ENCODE results near the gene MSN.

Gene MSN

DNA sequence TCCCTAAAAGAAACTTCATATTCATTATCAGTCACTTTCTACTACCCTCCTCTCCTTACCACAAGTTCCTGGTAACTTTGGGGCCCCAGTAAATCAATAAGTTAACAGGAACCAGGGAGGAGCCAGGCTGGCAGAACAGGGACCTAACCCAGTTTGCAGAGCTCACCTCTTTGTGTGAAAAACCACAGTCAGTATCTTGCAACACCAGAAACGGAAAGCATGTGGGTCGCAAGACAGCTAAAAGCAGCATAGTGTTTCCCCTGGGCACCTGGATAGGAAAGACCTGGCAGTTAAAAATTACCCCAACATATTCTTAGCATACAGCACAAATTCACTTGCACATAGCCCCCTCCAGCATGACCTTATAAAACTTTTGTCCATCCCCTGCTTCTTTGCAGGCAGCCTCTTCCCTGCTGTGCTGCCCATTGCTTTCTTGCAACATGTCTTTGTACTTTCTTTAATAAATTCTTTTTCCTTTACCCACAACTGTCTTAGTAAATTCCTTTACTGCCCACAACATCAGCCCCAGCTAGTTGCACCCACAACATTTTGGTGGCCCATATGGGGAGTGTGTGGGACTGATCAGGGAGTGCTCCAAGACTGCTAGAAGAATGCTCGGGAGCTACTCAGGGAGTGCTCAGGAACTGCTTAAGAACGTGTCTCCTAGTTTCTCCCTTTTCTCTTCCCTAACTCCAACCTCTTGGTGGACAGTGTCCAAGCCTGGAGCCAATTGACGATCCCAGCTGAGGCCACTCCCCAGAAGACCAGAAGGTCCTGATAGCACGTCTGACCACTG lies 83.4 kb downstream of the MSN start:
- no peak overlapping the region for H3K4me2 ChIP-seq (ENCODE audit: low read length)
- no peaks in the 10 kb centered on the region for H3K27me3 ChIP-seq (ENCODE audit: control insufficient read depth, low read length)
- H3K4me1 ChIP-seq (ENCODE audit: control insufficient read depth, low read length) = no peaks in the 10 kb centered on the region
- H3K9me3 ChIP-seq (ENCODE audit: control insufficient read depth, insufficient read depth, low read length) = no peaks in the 10 kb centered on the region
- no peak overlapping the region for H3K27ac ChIP-seq (ENCODE audit: low read depth, low read length)
- H3K36me3 ChIP-seq (ENCODE audit: control insufficient read depth, low read length) = no peaks in the 10 kb centered on the region
- H3K9me2 ChIP-seq (replicated peaks; ENCODE audit: control insufficient read depth, low read length) = no peaks in the 10 kb centered on the region
- TF ChIP-seq, protein P1, sequence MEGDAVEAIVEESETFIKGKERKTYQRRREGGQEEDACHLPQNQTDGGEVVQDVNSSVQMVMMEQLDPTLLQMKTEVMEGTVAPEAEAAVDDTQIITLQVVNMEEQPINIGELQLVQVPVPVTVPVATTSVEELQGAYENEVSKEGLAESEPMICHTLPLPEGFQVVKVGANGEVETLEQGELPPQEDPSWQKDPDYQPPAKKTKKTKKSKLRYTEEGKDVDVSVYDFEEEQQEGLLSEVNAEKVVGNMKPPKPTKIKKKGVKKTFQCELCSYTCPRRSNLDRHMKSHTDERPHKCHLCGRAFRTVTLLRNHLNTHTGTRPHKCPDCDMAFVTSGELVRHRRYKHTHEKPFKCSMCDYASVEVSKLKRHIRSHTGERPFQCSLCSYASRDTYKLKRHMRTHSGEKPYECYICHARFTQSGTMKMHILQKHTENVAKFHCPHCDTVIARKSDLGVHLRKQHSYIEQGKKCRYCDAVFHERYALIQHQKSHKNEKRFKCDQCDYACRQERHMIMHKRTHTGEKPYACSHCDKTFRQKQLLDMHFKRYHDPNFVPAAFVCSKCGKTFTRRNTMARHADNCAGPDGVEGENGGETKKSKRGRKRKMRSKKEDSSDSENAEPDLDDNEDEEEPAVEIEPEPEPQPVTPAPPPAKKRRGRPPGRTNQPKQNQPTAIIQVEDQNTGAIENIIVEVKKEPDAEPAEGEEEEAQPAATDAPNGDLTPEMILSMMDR (IDR thresholded peaks at IDR 0.05; ENCODE audit: low read depth, low read length, poor library complexity, severe bottlenecking) = no peak
- no peak for TF ChIP-seq EZH2phosphoT487 (IDR thresholded peaks at IDR 0.05; ENCODE audit: borderline replicate concordance, low read length)
- H4K20me1 ChIP-seq (ENCODE audit: control insufficient read depth, insufficient read depth, low read depth, low read length) = no peaks in the 10 kb centered on the region
- H3F3A ChIP-seq (ENCODE audit: control insufficient read depth, insufficient read depth) = no peaks in the 10 kb centered on the region
- no peaks in the 10 kb centered on the region for H3K79me2 ChIP-seq (ENCODE audit: control insufficient read depth, low read length)
- H3K4me3 ChIP-seq (ENCODE audit: low read length) = no peak overlapping the region

DNA sequence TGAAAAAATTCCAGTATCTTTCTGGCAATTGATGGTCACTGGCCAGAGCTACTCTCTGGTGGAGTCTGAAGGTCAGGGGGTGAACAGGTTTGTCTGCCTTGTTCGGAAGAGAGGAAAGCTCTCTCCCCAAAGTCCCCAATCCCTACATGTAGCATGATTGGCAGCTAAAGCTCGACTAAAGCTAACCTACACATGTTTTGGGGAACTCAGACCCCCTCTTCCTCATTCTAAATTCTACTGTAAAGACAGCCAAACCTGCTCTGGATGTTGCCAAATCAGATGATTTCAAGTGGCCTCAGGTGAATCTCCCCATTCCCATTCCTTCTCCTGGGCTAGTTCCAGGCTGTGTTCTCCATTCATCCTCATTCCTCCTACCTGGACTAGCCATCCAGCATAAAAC lies 84.1 kb downstream of the MSN start:
- Histone ChIP-seq H3K36me3 (ENCODE audit: control insufficient read depth, low read length) (no peaks in the 10 kb centered on the region), H3K27me3 (ENCODE audit: control insufficient read depth, low read length) (no peaks in the 10 kb centered on the region), H3K9me3 (ENCODE audit: control insufficient read depth, insufficient read depth, low read length) (no peaks in the 10 kb centered on the region), H3K79me2 (ENCODE audit: control insufficient read depth, low read length) (no peaks in the 10 kb centered on the region), H3K4me3 (ENCODE audit: low read length) (no peak overlapping the region), H3F3A (ENCODE audit: control insufficient read depth, insufficient read depth) (no peaks in the 10 kb centered on the region), H3K4me1 (ENCODE audit: control insufficient read depth, low read length) (no peaks in the 10 kb centered on the region), H3K4me2 (ENCODE audit: low read length) (no peak overlapping the region), H3K9me2 (replicated peaks; ENCODE audit: control insufficient read depth, low read length) (no peaks in the 10 kb centered on the region), H3K27ac (ENCODE audit: low read depth, low read length) (no peak overlapping the region), H4K20me1 (ENCODE audit: control insufficient read depth, insufficient read depth, low read depth, low read length) (no peaks in the 10 kb centered on the region)
- TF ChIP-seq EZH2phosphoT487 (IDR thresholded peaks at IDR 0.05; ENCODE audit: borderline replicate concordance, low read length) = no peak
- TF ChIP-seq, protein P1 (IDR thresholded peaks at IDR 0.05; ENCODE audit: low read depth, low read length, poor library complexity, severe bottlenecking) = no peak

DNA sequence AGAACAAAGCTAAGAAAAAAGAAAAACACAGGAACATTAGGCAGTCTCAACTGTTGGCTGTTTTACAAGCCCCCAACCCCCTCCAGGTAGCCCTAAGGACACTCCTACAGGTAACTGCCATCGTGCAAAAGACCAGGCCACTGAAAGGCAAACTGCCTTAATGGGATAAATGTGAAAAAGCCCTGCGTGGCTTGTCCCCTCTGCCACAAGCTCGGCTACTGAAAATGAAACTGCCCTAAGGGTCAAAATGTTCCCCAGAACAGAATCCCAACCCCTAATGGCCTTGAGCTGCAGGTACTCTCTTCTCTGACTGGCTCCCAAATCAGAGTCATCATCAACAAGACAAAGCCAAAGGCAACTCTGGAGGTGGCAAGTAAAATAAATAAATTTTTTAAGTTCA lies 84.8 kb downstream of the MSN start:
- no peaks in the 10 kb centered on the region for H3F3A ChIP-seq (ENCODE audit: control insufficient read depth, insufficient read depth)
- H3K27ac ChIP-seq (ENCODE audit: low read depth, low read length) = no peak overlapping the region
- no peaks in the 10 kb centered on the region for H3K79me2 ChIP-seq (ENCODE audit: control insufficient read depth, low read length)
- TF ChIP-seq, protein P1 (IDR thresholded peaks at IDR 0.05; ENCODE audit: low read depth, low read length, poor library complexity, severe bottlenecking) = no peak
- TF ChIP-seq EZH2phosphoT487 (IDR thresholded peaks at IDR 0.05; ENCODE audit: borderline replicate concordance, low read length) = no peak
- no peaks in the 10 kb centered on the region for H3K9me3 ChIP-seq (ENCODE audit: control insufficient read depth, insufficient read depth, low read length)
- no peaks in the 10 kb centered on the region for H3K36me3 ChIP-seq (ENCODE audit: control insufficient read depth, low read length)
- no peaks in the 10 kb centered on the region for H3K27me3 ChIP-seq (ENCODE audit: control insufficient read depth, low read length)
- H3K4me3 ChIP-seq (ENCODE audit: low read length) = no peak overlapping the region
- H3K4me2 ChIP-seq (ENCODE audit: low read length) = no peak overlapping the region
- no peaks in the 10 kb centered on the region for H3K4me1 ChIP-seq (ENCODE audit: control insufficient read depth, low read length)
- H3K9me2 ChIP-seq (replicated peaks; ENCODE audit: control insufficient read depth, low read length) = no peaks in the 10 kb centered on the region
- no peaks in the 10 kb centered on the region for H4K20me1 ChIP-seq (ENCODE audit: control insufficient read depth, insufficient read depth, low read depth, low read length)

Measured in DOHH2 (cell line).